GM18907 (cell line): Measurements from ENCODE around the gene SLCO2A1.

Experiments
- ATAC-seq: cut with Tn5 transposase; IDR thresholded peaks from one replicate; pipeline ENCODE4 v1.9.1; 2021; ENCODE audit warnings: mild to moderate bottlenecking, moderate library complexity; ENCODE audit not compliant: unreplicated experiment

SLCO2A1 gene

DNA sequence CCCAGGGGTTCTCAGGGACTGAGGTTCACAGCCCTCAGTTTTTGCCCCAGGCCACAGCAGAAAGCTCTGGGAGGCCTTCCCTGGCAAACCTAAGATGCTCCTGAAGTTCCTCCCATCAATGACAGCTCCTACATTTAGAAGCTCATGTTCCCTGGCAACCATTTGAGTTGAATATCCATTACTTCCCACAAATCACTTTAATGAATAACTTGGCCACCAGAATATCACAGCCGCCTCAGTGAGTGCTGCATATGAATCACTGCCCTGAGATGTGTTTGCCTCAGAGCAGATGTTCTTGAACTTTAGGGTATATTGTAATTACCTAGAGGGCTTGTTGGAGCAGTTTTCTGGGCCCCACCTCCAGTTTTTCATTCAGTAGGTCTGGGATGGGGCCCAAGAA lies 27.4 kb downstream of the SLCO2A1 start:
- ATAC-seq = no peak

DNA sequence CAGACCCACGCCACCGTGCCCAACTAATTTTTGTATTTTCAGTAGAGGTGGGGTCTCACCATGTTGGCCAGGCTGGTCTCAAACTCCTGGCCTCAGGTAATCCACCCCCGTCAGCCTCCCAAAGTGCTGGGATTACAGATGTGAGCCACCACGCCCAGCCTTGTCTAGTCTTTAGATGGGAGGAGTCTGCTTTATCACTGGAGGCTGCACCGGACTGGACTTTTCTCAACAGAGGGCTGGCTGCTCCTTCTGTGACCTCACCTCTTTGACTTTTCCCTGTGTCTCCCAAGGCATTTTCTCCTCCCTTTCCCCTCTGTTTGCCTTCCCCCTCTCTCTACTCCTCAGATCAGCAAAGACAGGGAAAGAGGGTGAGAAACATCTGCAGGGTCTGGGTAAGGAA lies 28.5 kb downstream of the SLCO2A1 start:
- ATAC-seq = no peak

- no peak for ATAC-seq
Observed at GRCh38 chr3:133999891-134000685, 29.6 kb downstream of the SLCO2A1 start.

DNA sequence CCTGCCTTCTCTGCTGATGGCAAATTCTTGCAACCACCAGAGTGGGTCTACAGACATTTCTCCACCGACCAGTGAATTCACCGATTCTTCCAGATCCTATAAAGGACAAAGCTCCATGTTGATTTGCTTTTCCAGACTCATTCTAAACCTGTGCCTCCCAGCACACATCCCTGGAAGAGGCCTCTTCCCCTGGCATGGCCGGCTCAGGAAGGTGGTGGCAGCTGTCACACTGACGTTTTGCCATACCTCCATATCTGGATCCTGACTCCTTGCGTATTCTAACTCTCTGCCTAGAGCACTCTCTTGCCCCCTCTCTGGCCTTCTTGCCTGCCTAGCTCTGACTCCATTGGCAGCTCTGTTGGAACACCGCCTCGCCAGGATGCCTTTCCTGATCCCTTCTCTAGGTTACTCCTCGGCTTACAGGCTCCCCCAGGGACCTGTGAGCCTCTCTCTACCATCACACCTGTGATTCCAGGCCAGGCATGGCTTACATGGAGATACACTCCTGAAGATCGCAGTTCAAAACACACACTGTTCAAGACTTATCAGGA lies 31.0 kb downstream of the SLCO2A1 start:
- no peak for ATAC-seq

- ATAC-seq = no peak
Observed at GRCh38 chr3:133997871-133998635, 31.7 kb downstream of the SLCO2A1 start.

- no peak for ATAC-seq
Observed at GRCh38 chr3:133996996-133997395, 32.7 kb downstream of the SLCO2A1 start.

DNA sequence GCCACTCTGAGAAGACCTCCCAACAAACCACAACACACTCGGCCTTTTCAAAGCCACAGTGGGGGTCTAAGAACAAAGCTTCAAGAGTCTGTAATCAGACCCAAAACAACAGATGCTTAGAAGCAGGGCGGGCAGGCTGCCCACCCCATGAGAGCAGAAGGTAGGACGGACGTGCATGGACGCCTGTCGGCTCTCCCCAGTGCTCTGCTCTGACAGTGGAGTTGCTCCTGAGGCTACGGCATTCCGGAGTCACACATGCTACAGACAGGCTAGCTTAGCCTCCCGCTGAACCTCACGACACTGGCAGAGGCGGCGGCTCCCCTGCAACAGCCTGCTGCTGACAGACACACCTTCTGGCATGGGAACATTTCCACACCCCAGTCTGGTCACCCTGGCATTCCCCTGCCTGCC lies 33.5 kb downstream of the SLCO2A1 start:
- no peak for ATAC-seq

- ATAC-seq = no peak
Observed at GRCh38 chr3:133995264-133995663, 34.5 kb downstream of the SLCO2A1 start.

GRCh38 chr3:133994166-133994890 lies 35.4 kb downstream of the SLCO2A1 start:
- ATAC-seq = no peak

DNA sequence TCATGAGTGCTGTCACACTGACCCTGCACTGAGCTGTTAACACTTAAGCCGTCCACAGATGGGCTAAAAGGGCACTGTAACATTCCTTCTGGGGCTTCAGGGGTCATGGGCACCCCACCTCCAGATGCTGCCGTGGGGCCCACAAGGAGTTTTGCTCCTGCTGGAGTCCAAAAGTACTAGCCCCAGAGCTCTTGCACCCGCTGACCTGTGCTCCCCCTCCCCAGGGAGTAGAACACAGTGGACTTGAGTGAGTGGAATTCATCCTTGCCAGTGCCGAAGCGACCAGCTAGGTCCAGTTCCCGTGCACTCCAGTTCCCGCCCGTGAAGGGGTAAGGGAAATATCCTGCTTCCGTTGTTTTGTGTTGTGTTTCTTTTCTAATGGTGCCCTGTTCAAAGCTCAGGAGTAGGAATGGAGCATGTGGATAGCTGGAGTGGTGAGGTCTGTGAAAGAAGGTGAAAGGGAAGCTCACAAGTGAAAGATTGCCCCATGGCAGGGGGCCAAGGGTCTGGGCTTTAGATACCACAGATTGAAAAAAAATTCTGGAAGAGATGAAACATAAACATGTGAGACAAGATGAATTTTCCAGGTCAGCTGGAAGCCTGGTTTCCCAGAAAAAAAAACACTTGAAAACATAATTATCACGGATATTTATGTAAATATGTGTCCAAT lies 36.6 kb downstream of the SLCO2A1 start:
- ATAC-seq = no peak

DNA sequence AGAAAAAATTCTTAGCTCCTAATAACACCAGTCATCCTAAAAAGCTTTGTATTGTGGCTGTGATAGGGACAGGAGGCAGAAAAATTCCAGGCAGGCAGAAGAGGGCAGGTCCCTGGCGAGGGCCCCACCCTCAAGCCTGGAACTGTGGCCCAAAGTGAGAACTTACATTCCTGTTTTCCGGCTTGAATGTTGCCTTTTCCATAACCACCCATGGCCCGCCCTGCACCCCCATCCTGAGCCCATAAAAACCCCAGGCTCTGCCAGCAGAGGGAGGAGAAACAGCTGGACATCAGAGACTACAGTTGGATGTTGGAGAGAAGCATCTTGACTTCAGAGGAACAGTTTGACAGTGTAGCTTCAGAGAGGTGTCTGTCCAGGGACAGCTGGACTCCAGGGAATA lies 37.3 kb downstream of the SLCO2A1 start:
- no peak for ATAC-seq

DNA sequence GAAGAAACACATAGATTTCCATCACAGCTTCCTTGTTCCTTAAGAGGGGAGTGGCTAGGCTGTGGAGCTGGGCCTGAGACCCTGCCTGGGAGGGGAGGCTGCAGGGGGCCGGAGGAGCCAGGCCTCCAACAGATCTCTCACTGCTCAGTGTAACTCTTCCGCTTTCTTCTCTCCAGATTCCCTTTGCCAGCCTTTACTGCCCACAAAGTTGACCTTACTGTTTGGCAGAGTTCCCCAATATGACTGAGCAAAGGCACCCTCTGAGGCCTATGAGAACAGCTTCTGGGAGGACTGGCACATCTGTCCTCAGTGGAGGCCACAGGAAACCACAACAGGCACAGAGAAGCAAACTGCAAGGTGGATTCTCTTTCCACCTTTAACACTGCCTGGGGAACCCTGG lies 38.1 kb downstream of the SLCO2A1 start:
- no peak for ATAC-seq

- no peak for ATAC-seq
Observed at GRCh38 chr3:133991209-133991608, 38.5 kb downstream of the SLCO2A1 start.

DNA sequence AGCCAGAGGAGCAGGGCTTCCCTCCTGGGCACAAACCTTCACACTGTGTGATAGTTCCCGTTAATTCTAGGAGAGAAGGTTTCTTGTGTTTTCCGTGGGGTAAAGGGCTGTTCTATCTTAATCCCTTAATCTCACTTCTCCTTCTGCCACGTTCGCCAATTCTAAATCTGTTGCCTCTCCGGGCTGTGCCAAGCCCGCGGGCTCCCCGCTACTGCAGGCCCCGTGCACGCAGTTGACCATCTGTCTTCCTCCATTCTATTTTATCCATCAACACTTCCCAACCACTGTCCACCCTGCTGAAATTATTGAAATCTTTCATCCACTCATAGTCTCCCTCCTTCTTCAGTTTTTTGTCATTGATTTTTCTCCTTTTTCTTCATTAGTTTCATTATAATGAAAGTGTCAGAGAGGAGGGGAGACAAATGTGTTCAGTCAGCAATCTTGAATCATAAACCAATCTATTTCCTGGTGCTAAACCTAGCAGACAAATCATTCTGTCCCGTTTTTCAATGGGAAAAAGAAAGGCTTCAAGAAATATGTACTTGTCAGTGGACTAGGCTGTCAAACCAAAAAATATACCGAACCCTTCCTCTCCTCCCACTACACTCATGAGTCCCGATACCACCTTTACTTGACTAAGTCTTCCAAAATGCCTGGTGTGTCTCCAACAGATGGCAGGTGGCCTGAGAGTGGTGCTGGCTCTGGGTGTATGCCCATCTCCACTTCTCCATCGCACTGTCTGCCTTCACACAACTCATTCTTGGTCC lies 39.6 kb downstream of the SLCO2A1 start:
- no peak for ATAC-seq

- no peak for ATAC-seq
Observed at GRCh38 chr3:133988631-133989161, 41.0 kb downstream of the SLCO2A1 start.

GRCh38 chr3:133987948-133988484 lies 41.7 kb downstream of the SLCO2A1 start:
- ATAC-seq = peak; percentile 54

GRCh38 chr3:133987136-133987535 lies 42.6 kb downstream of the SLCO2A1 start:
- no peak for ATAC-seq

DNA sequence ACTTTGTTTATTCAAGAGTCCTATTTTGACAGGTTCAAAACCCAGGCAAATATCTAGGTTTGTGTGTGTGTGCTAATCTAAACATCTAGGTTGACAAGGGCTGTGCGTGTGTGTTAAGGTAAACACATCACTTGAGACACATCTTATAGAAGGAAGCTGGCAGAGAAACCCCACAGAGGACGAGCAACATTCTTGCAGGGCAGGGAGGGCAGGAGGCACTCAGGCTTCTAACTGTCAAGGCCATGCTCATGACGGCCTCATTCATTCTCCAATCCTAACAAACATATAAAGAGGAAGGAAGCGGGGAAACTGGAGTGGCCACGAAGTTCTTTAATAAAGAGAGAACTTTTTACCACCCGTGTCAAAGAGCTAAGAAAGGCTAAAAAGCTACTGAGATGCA lies 43.4 kb downstream of the SLCO2A1 start:
- ATAC-seq = no peak

- no peak for ATAC-seq
Observed at GRCh38 chr3:133984975-133985374, 44.8 kb downstream of the SLCO2A1 start.
